Peyer's patch (tissue), 4 donors: ENCODE measurements around the gene ACTRT3.

Experiments
- CTCF ChIP-seq, 6 experiments: fragments of 450-650 bp in 4 of 6; fragments of 200-600 bp in 2 of 6; sonication (generic) in 1 of 6; IDR thresholded peaks; one replicate each; pipeline ENCODE4 v1.5.1; 2017 to 2019; ENCODE audit warnings: antibody characterized with exemption in 6 of 6, mild to moderate bottlenecking in 3 of 6, moderate library complexity in 1 of 6
- POLR2A ChIP-seq, 2 donors: fragments of 450-650 bp; IDR thresholded peaks; one replicate each; pipeline ENCODE4 v1.5.1; 2017; ENCODE audit warnings: antibody characterized with exemption in 2 of 2, mild to moderate bottlenecking in 2 of 2, moderate library complexity in 2 of 2

GRCh38 chr3:169790687-169791429, 21.5 kb upstream of the ACTRT3 start:
- TF ChIP-seq POLR2A (IDR thresholded peaks at IDR 0.05) (no peak), CTCF (IDR thresholded peaks at IDR 0.05) (no peak)
